HUDEP-2 (cell line): ENCODE data around the gene HPGDS.
"Not testable (repeated sequence)": the region's sequence is repeated elsewhere in the genome, so short reads cannot be mapped to it uniquely, and the experiment has no call there.

Experiments
- DNase-seq, 76 experiments: peaks; one replicate each; lab custom pipeline; 2025; ENCODE audit not compliant: unreplicated experiment in 76 of 76; lab: John Stamatoyannopoulos, UW

The HPGDS gene

GRCh38 chr4:94358101-94358500, 15.5 kb upstream of the HPGDS start:
- no peak for DNase-seq

- DNase-seq = no peak
These were observed 15.0 kb upstream of the HPGDS start for GRCh38 chr4:94357624-94358023.

GRCh38 chr4:94356444-94356843, 13.8 kb upstream of the HPGDS start:
- DNase-seq = no peak

- no peak for DNase-seq
These were observed 11.8 kb upstream of the HPGDS start for GRCh38 chr4:94354474-94354896.

GRCh38 chr4:94352996-94353395, 10.4 kb upstream of the HPGDS start:
- DNase-seq = no peak

- DNase-seq = no peak
These were observed 9.5 kb upstream of the HPGDS start for GRCh38 chr4:94352163-94352562.

GRCh38 chr4:94351319-94351718, 8.7 kb upstream of the HPGDS start:
- DNase-seq = peak in 1 of 76 experiments; percentile 35

GRCh38 chr4:94350095-94350494, 7.5 kb upstream of the HPGDS start:
- no peak for DNase-seq

- DNase-seq = peak in 6 of 76 experiments; percentile 6 to 65 (median 30)
These were observed 6.6 kb upstream of the HPGDS start for GRCh38 chr4:94349193-94349592.

GRCh38 chr4:94348666-94349065, 6.0 kb upstream of the HPGDS start:
- DNase-seq = no peak

GRCh38 chr4:94346541-94346940, 3.9 kb upstream of the HPGDS start:
- DNase-seq = no peak

GRCh38 chr4:94345969-94346368, 3.3 kb upstream of the HPGDS start:
- no peak for DNase-seq

GRCh38 chr4:94345266-94345665, 2.6 kb upstream of the HPGDS start:
- DNase-seq = peak in 1 of 76 experiments; percentile 0

- DNase-seq = no peak
These were observed 1.8 kb upstream of the HPGDS start for GRCh38 chr4:94344457-94344856.

GRCh38 chr4:94341481-94342370, 910 bp downstream of the HPGDS start:
- DNase-seq = no peak

- no peak for DNase-seq
These were observed 2.9 kb downstream of the HPGDS start for GRCh38 chr4:94339779-94340178.

GRCh38 chr4:94338681-94339351, 3.8 kb downstream of the HPGDS start:
- DNase-seq = peak in 3 of 76 experiments; percentile 20 to 46 (median 26)

GRCh38 chr4:94336791-94337190, 5.8 kb downstream of the HPGDS start:
- DNase-seq = not testable (repeated sequence)

GRCh38 chr4:94336303-94336702, 6.3 kb downstream of the HPGDS start:
- no peak for DNase-seq

- DNase-seq = no peak
These were observed 7.7 kb downstream of the HPGDS start for GRCh38 chr4:94334962-94335361.

- DNase-seq = no peak
These were observed 8.2 kb downstream of the HPGDS start for GRCh38 chr4:94334476-94334875.

- DNase-seq = no peak
These were observed 8.8 kb downstream of the HPGDS start for GRCh38 chr4:94333866-94334265.
